NOMO-1 (cell line): Measurements from ENCODE around the gene RNF8.
"Not testable (repeated sequence)": the region's sequence is repeated elsewhere in the genome, so short reads cannot be mapped to it uniquely, and the experiment has no call there.

Experiments
- DNase-seq, 2 experiments: peaks; one replicate each; lab custom pipeline; 2025; ENCODE audit not compliant: unreplicated experiment in 2 of 2; lab: John Stamatoyannopoulos, UW

Gene RNF8, protein sequence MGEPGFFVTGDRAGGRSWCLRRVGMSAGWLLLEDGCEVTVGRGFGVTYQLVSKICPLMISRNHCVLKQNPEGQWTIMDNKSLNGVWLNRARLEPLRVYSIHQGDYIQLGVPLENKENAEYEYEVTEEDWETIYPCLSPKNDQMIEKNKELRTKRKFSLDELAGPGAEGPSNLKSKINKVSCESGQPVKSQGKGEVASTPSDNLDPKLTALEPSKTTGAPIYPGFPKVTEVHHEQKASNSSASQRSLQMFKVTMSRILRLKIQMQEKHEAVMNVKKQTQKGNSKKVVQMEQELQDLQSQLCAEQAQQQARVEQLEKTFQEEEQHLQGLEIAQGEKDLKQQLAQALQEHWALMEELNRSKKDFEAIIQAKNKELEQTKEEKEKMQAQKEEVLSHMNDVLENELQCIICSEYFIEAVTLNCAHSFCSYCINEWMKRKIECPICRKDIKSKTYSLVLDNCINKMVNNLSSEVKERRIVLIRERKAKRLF

DNA sequence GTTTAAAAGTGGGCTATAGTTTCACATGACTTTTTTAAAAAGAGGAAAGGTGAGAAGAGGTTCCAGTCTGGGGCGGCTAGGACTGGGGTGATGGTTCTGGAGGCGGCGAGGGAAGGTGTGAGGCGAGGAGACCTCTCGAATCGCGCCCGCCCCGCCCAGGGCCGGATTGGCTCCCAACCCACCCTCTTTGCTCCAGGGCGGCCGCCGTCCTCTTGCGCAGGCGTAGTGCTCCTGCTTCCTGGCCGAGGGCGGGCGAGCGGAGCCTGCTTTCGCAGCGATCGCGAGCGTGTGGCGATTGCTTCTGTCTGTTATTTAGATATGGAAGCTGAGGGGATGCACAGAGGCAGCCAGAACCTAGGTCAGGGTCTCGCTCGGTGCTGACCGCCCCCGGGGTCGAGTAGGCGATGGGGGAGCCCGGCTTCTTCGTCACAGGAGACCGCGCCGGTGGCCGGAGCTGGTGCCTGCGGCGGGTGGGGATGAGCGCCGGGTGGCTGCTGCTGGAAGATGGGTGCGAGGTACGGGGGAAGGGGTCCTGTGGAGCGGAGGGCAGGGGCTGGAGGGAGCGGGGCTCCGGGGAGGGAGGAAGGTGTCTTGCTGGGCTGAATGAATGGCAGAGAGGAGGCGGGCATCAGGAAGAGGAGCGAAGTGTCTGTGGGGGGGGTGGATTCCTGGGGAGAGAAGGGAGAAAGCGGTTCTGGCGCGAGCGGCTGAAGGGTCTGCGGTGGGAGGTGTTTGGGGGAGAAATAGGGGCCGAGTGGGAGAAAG, at the start of gene RNF8:
RNF8 (plus strand) TSS at position 223 of the 765 bp plus-strand sequence; CDS start at position 405, 182 bp downstream.
- peak; percentile 82 to 89 for DNase-seq

DNA sequence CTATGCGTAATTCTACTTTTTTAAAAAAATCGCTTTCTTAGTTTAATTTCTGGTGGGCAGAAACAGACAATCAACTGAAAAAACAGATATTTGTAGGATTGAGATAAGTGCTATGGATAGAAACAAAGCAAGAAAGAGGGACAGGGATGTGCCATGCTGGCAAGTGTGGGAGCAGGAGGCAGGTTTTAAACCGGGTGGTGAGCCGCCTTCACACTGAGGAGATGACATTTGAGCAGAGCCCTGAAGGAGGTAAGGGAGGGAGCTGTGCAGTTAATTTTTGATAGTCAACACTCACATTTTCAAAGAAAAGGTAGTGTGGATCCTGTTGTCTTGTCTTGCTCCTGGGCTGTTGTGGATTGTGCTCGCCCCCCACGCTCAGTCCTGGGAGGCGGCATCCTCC, 49.0 kb upstream of the RNF8 start:
- DNase-seq: no peak

DNA sequence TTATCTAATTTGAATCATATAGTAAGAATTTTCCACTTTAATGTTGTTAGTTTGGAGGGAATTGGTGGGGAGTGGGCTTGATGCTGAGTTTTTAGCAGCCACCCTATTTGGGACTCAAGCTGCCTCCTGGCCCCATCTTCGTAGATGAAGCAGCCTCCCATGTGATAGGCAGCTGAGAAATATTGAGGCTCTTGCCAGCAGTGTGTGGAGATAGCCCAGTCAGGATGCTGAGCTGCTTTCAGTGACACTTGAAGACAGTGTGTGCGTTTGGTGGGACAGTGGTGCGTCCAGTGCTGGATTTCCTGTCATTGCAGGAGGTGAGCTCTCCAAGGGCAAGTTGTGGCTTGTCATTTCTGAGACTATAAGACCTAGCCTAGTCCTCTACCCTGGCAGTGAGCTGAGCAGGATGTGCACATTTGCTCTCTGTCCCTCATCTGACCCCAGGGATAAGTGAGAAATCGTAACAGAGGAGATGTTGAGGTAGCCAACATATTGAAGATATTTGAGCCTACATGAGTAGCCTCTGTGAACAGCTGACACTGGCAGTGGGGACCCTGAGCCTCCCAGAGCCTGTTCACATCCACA, 47.9 kb upstream of the RNF8 start:
- no peak for DNase-seq

DNA sequence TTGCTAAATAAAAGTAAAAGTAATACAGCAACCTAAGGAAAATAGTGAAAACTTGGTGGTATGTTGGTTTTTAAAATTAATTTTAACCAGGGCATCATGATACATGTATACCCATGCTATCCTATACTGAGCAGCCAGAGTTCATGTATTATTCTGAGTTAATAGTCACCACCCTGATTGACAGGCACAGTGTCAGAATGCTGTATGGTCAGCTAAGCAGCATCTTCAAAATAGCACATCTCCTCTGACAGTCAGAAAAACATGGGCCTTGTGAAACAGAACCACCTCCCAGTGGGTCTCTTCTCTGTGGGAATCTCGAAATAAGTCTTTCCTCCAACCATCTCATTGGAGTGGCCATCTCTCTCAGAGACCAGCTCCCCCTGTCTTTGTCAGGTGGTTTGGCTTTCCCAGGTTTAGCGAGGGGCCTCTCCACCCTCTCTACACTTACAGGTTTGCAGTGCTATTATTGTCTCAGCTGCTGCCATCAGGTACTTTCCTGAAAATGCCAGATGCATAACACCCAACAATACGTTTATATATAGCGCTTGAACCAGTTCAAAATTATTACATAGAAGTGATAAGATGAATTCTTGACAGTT, 47.1 kb upstream of the RNF8 start:
- DNase-seq: no peak

DNA sequence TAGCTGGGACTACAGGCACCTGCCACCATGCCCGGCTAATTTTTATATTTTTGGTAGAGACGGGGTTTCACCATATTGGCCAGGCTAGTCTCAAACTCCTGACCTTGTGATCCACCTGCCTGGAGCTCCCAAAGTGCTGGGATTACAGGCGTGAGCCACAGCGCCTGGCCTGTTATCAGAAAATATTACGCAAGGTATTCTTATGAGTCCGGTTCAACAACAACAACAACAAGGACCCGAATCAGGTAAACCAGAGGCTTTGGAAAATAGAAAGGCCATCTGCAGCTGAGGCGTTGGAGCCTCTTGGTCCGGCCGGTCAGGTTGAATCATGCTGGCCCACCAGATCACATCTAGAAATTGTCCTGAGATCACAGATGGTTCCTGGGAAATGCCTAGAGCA, 46.3 kb upstream of the RNF8 start:
- not testable (repeated sequence) for DNase-seq

DNA sequence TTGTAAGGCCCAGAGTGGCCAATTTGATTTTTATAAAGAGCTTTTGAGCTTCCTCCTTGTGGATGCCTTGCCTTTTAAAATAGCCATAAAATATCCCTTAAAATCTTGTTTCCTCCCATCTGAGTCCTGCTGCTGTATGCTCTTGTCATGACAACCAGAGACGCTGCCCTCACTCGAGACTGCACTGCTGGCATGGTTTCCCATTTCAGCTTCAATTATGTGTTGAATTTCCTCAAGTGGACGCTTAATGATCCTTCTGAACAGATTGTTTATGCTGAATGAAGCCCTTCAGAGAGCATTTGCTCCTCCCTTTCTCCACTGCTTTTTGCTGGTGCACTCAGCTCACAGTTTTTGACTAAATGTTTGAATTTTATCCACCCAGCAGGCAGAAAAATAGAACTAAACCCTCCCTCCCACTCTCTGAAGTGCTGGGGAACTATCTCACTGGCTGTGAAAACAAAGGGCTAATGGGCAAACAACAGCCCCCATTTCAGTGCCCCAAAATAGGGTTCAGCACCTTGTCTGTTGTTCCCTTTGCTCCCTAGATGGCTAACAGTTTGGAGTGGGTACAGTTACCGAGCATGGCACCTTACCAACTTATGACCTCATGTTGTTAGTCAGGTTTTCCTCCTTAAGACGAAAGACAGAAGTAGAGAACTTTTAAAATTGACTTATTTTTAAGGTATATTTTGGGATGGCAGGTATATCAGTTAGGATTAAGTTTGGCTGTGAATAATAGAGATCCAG, 45.5 kb upstream of the RNF8 start:
- no peak for DNase-seq

DNA sequence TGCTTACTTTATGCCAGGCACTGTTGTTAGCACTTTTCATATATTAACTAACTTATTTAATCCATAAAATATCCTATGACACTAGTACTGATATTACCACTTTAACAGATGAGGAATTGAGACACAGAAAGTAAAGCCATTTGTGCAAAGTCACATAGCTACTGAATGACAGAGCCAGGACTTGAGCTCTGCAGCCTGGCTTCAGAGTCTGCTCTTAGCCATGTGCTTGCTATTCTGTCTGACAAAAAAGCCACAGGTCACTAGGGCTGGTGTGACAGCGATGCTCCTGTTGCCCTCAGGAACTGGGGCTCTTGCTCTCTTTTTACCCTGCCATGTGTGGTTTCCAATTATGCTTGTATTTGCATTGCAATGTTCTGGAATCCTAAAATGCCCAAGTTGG, 44.7 kb upstream of the RNF8 start:
- no peak for DNase-seq

DNA sequence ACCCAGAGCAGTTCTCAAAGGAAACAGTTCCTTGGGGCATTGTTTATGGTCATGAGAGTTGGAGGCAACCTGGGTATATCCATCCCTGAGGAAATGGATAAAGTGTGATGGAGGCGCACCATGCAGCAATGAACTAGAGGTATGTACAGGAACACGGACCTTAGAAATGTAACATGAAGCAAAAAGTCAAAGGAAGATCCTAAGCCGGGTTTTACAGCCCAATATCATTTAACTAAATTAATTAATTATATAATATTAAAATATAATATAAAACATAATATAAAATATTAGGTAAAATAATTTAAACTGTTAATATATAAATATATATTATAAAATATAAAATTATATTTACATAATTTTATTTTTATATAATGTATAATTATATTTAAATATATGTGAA, 44.1 kb upstream of the RNF8 start:
- no peak for DNase-seq

DNA sequence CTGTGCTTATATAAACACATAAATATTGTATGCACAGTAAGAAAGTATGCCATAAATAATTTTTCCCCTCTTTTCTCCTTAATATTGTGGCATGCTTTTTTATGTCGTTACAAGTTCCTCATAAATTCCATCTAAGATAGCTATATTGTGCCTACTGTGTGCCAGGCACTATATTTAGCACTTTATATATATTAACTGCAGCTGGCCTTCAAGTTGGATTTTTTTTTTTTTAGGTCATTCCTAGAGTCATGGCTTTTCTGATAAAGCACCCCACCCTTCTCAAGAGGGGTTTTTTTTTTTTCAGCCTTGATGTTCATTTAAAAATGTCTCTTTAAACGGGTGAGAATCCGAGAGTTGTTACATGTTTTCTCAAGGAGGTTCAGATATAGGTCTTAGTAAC, 42.8 kb upstream of the RNF8 start:
- no peak for DNase-seq

DNA sequence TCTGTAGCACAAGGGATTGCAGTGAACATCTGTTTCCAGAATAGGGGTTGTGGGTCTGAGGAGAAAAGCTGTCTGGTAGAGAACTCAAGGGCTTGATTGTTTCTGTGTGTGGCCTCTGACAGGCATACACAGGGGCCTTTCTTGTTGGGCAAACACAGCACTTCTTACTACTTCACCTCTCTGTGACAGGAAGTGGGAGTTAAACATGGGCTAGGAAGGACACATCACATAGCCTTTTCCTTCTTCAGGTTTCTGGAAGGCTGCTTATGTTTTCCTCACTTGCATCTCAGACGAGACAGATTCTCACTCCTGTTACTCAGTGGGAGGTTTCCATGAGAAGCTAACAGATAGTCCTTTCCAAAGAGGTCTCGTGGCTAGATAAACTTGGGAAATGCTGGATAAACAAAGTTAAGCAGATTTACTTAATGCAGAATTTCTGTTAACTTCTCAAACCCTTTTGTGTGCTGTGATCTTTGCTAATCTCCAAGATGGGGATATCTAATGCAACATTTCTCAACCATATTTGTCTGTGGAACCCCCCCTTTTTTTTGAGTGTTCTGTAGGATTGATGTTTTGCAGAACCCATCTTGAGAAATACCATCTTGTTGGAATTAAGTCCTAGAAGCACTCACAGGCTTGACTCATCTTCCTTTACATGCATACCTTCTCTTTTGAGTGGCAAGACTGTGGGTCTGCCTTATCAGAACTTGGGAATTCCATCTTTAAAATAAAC, 41.9 kb upstream of the RNF8 start:
- no peak for DNase-seq

DNA sequence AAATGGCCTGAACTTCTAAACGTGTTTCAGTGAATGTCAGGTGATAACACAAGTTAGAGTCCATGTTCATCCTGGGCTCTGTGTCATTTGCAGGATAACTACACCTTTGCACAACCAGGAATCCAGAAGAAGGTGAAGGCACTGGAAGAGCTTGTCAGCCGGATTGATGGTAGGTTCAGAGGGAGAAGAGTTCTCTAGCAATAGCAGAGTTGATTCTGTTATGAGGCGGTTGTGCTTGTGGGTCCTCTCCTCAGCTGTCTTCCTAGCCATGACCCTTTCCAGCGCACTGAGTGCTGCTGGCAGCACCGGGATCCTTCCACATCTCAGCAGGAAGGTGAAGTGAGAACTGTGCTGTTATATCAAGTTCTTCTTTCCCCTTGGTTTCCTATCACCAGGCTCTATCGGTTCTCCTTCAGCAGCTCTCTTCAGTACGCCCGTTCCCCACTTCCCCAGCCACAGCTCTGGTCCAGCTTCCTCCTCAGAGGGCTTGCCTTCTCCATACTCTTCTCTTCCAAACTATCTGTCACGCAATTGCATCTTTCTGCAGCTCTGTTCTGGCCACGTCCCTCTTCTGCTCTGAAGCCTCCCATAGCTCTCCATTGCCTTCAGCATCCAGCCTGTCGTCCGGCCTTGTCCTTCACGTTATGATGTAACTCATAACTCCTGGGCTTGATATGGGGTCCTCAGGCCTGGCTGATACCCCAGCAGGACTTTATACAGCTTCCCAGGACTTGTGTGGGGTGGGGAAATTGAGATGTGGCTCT, 39.9 kb upstream of the RNF8 start:
- DNase-seq: no peak

DNA sequence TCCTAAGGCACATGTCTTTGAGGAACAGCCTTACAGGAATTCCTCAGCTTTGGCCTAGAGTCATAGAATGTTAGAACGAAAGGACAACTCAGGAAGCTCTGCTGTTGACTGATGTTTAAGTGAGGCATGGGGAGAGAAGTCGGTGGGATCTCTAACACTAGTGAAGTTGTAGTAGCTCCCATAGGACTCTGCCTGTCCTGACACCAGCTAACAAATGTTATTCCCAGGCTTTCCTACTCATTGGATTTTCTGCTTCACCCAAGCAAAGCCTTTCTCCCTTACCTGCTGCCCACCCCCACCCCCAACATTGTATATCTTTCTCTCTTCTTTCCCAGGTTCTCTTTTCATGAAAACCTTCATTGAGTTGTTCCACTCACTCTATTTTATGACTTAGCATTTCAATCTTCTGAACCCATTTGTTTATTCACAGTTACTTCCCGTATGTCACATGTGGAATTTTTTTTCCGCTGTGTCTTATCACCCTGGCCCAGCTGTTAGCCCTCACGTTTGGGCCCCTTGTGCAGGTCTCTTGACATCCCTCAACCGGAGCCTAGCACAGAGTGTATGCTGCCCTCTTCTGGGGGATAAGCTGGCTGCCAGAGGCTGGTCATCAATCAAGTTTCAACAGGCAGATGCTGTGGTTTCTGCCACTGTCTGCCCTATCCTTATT, 39.2 kb upstream of the RNF8 start:
- DNase-seq: peak; percentile 31 to 39

DNA sequence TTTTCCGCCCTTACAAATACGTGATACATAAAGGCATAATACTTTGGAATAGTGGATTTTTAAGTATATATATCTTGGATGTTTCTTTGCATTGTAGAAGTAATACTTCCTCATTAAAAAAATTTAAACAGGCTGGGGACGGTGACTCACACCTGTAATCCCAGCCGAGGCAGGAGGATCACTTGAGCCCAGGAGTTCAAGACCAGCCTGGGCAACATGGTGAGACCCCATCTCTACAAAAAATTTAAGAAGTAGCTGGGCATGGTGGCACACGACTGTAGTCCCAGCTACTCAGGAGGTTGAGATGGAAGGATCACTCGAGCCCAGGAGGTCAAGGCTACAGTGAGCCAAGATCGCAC, 38.6 kb upstream of the RNF8 start:
- DNase-seq: no peak

DNA sequence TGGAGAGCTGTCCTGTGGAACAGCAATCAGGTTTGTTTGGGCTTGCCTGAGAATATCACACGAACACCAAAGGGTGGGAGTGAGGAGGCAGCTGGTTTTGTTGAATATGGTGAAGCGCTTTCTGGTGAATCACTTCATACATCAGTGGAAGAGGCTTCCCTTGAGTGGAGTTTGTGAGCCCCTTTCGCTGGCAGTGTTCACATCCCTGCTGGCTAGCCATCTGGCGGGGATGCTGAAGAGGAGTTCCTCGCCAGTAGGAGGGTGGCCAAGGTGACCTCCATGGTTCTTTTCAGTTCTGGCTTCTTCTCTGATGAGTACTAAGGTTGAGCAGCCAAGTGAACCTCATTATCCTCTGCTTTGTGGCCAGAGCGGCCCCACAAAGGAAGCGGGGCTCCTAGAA, 37.7 kb upstream of the RNF8 start:
- DNase-seq: no peak

DNA sequence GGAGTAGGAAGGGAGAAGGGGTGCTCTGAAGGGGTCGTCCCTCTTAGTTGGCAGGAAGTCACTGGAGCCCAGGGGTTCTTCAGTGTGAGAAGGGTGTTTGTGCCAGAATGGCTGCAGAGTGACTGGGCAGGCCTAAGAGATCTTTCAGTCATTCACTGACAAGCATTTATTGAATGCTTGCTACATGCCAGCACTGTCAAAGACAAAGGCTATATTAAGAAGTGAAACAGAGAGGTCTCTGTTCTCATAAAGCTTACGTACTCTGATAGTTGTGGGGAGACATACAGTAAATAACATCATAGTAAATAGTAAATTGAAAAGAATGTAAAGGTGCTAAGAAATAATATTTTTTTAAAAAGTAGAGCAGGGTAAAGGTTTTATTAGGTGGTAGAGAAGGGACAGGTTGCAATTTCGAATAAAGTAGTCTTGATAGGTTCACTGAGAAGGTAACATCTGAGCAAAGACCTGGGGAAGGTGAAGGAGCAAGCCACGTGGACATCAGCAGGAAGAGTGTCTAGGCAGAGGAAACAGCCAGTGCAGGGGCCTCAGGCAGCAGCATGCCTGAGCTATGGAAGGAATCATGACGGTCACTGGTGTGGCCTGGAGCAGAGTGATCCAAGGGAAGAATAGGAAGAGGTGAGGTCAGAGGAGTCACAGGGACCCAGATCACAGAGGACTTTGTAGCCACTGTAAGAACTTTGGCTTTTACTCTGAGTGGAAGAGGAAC, 36.3 kb upstream of the RNF8 start:
- DNase-seq: no peak

DNA sequence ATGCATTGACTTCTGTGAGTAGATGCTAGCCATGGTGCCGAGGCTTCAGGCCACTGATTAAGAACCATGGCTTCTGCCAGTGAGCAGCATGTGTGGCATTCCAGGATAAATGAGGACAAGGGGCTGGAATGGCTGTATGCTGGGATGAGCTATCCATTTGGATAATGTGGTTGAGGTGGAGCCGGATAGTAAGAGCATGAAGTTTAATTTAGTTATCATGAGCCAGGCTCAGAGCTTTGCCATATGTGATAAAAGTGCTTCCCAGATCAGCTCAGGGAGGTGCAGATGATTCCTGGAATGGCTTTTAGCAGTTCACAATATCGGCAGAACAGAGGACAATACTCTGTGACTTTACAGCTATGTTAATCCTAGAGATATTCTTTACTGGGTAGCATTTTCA, 34.6 kb upstream of the RNF8 start:
- no peak for DNase-seq

DNA sequence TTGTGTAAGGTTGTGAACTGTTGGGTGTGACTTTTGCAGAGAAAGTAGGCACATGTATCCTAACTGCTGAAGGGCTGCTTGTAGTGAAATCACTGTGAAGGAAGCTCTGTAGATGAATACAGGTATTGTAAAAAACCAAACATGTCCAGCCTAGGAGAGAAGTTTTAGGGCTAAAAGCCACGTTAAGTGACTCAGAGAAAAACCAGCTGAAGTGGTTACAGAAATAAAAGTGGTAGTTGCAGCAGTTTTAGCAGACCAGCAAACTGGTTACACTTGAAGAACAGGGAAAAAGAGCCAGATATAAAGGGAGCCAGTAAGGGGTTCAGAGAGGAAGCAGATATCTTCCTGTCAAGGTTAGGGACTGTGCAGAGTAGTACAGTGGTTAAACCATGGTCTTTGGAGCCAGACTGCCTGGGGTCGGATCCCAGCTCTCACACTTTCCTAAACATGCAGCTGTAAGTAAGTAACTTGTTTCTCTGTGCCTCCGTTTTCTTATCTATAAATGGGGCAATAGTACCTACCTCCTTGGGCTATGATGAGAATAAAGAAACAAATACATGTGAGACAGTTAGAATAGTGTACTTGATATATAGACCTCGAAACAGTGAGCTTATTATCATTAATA, 33.8 kb upstream of the RNF8 start:
- DNase-seq: no peak

DNA sequence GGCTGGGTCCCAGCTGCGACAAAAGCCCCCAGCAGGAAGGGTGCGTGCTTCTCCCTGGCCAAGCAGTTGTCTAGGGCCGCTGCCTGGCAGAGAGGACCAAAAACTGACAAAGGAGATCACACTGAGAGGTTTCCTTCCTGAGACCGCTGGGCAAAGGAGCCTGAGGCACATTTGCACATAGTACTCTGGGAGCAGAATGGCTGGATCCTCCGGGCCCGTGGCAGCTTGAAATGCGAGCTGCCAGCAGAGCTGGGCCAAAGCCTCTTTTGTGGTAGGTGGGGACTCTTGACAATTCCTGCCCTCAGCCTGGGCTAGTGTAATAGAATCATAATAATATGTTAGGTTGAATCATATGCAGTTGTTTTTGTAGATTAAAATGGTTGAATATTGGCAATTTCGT, 33.1 kb upstream of the RNF8 start:
- DNase-seq: no peak
